ENCODE data around the gene TOX2.
"Not testable (repeated sequence)": the region's sequence is repeated elsewhere in the genome, so short reads cannot be mapped to it uniquely, and the experiment has no call there.

Gene TOX2

GRCh38 chr20:44039147-44039546 lies 124.5 kb downstream of the TOX2 start:
- no peaks in the 10 kb centered on the region for H3K4me1 ChIP-seq
- no peaks in the 10 kb centered on the region for H3K27me3 ChIP-seq
- no peak for DNase-seq
- no peaks in the 10 kb centered on the region for H3K9me3 ChIP-seq
- no peak for TF ChIP-seq CTCF (IDR thresholded peaks at IDR 0.05; ENCODE audit: low read depth, low read length)
- no peaks in the 10 kb centered on the region for H3K36me3 ChIP-seq
- H3K4me3 ChIP-seq (ENCODE audit: low read depth, low read length): no peak overlapping the region

DNA sequence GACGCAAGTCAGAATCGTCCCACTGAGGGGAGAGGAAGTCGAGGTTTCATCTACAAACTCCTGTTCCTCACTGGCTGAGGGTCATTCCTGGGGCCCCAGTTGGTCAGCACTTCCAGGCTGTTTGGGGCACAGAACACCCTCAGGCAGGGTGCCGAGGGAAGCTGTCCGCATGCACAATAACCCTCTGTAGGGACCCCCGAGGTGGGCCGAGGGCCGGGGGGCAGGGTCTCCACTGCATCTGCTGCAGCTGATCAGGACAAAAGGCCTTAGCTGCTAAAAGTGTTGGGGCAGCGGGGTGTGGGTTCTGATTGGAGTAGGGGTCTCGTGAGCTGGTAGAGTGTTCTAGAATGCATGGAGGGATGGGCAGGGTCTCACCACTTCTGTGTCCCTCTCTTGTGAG lies 125.1 kb downstream of the TOX2 start:
- no peaks in the 10 kb centered on the region for H3K4me1 ChIP-seq
- H3K27me3 ChIP-seq: no peaks in the 10 kb centered on the region
- no peak for TF ChIP-seq CTCF (IDR thresholded peaks at IDR 0.05; ENCODE audit: low read depth, low read length)
- no peaks in the 10 kb centered on the region for H3K9me3 ChIP-seq
- DNase-seq: no peak
- no peak overlapping the region for H3K4me3 ChIP-seq (ENCODE audit: low read depth, low read length)
- H3K36me3 ChIP-seq: no peaks in the 10 kb centered on the region

GRCh38 chr20:44040202-44040915 lies 125.7 kb downstream of the TOX2 start:
- no peaks in the 10 kb centered on the region for H3K36me3 ChIP-seq
- no peaks in the 10 kb centered on the region for H3K27me3 ChIP-seq
- no peaks in the 10 kb centered on the region for H3K9me3 ChIP-seq
- no peak overlapping the region for H3K4me3 ChIP-seq (ENCODE audit: low read depth, low read length)
- TF ChIP-seq CTCF (IDR thresholded peaks at IDR 0.05; ENCODE audit: low read depth, low read length): no peak
- no peak for DNase-seq
- H3K4me1 ChIP-seq: no peaks in the 10 kb centered on the region

DNA sequence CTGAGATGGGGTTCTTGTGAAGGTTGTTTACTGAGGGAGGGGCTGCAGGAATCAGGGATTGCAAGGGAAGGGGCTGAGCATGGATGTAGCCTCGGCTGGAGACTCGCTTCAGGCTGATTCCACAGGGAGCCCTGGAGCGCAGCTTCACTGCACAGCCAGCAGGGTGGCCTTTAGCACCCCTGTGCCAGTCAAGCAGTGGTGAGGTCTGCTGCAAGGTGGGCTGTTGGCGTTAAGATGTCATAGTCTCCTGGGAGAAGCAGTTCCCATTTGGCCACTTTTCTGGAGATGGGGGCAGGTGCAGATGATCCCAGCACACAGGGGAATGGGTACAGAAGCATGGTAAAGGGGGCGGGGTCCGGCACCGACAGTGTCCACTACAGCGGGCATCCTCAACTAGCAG lies 126.3 kb downstream of the TOX2 start:
- DNase-seq: no peak
- Histone ChIP-seq H3K4me1 (no peaks in the 10 kb centered on the region), H3K9me3 (no peaks in the 10 kb centered on the region), H3K27me3 (no peaks in the 10 kb centered on the region), H3K36me3 (no peaks in the 10 kb centered on the region), H3K4me3 (ENCODE audit: low read depth, low read length) (no peak overlapping the region)
- no peak for TF ChIP-seq CTCF (IDR thresholded peaks at IDR 0.05; ENCODE audit: low read depth, low read length)

- H3K36me3 ChIP-seq; H3K4me1 ChIP-seq; H3K9me3 ChIP-seq; H3K4me3 ChIP-seq (ENCODE audit: low read depth, low read length); DNase-seq; H3K27me3 ChIP-seq: not testable (repeated sequence)
Measured at GRCh38 chr20:44044712-44045111, 130.1 kb downstream of the TOX2 start.

GRCh38 chr20:44050327-44050726 lies 135.7 kb downstream of the TOX2 start:
- DNase-seq: no peak
- no peaks in the 10 kb centered on the region for H3K4me1 ChIP-seq
- H3K27me3 ChIP-seq: no peaks in the 10 kb centered on the region
- no peaks in the 10 kb centered on the region for H3K36me3 ChIP-seq
- H3K4me3 ChIP-seq (ENCODE audit: low read depth, low read length): no peak overlapping the region
- TF ChIP-seq CTCF (IDR thresholded peaks at IDR 0.05; ENCODE audit: low read depth, low read length): no peak
- H3K9me3 ChIP-seq: no peaks in the 10 kb centered on the region

All from BE2C (cell line).